IMR-90 (cell line): ENCODE data around the gene CCDC12.

ENCODE experiments used
- BHLHE40 ChIP-seq: fragments of 150-350 bp; IDR thresholded peaks from 2 replicates; pipeline ENCODE4 v1.6.1; 2016; ENCODE audit warnings: mild to moderate bottlenecking, low read depth, low read length
- CTCF ChIP-seq: conservative IDR thresholded peaks from 2 replicates; pipeline ENCODE4 v1.5.1; 2012; ENCODE audit warnings: mild to moderate bottlenecking, low read depth, low read length, improper control_type of control experiment
- RAD21 ChIP-seq: IDR thresholded peaks from 2 replicates; pipeline ENCODE4 v1.6.1; 2012; ENCODE audit warnings: low read length, improper control_type of control experiment
- USF2 ChIP-seq: fragments of 150-350 bp; IDR thresholded peaks from 2 replicates; pipeline ENCODE4 v1.6.1; 2017; ENCODE audit warnings: mild to moderate bottlenecking, antibody characterized with exemption, low read length, low read depth

GRCh38 chr3:47007482-47008233, 31.1 kb upstream of the CCDC12 start:
- no peak for TF ChIP-seq USF2
- no peak for TF ChIP-seq CTCF
- TF ChIP-seq BHLHE40: no peak
- no peak for TF ChIP-seq RAD21
